ELF-1 (cell line): ENCODE results near the gene DDIT3.
"Not testable (repeated sequence)": the region's sequence is repeated elsewhere in the genome, so short reads cannot be mapped to it uniquely, and the experiment has no call there.

Source experiments
- DNase-seq: peaks from one replicate; pipeline ENCODE4 v3.0.0-alpha.2; 2016; ENCODE audit warnings: low read depth, low spot score

Gene DDIT3

GRCh38 chr12:57525615-57526383, 5.5 kb upstream of the DDIT3 start:
- DNase-seq: no peak

GRCh38 chr12:57524814-57525614, 4.7 kb upstream of the DDIT3 start:
- DNase-seq: no peak

GRCh38 chr12:57523706-57524614, 3.6 kb upstream of the DDIT3 start:
- no peak for DNase-seq

GRCh38 chr12:57522887-57523705, 2.8 kb upstream of the DDIT3 start:
- peak; percentile 50 for DNase-seq

- DNase-seq: peak; percentile 90
Observed at GRCh38 chr12:57522011-57522886, 1.9 kb upstream of the DDIT3 start, which contains the start of gene MBD6. Gene MBD6, plus strand, starts transcription at chr12:57522824. Its CDS starts 1,480 bp downstream, at chr12:57524304.

DNA sequence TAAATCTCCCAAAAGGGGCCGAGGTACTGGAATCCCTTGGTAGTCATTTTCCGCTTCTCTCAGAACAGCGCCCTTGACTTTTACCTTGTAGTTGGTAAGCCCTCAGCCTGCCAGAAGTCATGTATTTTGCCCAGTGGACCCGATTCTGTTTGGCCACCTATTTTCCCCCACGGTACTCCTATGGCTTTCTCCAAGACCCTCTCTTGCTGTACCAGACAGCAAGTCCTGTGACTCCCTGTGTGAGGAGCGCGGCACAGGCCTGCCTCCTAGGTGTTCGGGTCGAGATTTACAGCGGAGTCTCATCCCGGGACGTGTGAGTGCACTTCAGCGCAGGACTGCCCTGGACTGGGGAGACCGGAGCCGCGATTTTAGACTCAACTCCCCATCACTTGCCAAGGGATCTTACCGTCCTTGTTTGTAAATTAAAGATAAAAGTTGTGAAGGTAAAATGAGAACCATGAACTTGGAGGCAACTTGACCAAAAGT, 1.3 kb upstream of the DDIT3 start:
- peak; percentile 79 for DNase-seq

GRCh38 chr12:57519796-57520052, 590 bp downstream of the DDIT3 start:
- DNase-seq: peak; percentile 71

GRCh38 chr12:57518920-57519795, 1.2 kb downstream of the DDIT3 start:
- DNase-seq: peak; percentile 72

DNA sequence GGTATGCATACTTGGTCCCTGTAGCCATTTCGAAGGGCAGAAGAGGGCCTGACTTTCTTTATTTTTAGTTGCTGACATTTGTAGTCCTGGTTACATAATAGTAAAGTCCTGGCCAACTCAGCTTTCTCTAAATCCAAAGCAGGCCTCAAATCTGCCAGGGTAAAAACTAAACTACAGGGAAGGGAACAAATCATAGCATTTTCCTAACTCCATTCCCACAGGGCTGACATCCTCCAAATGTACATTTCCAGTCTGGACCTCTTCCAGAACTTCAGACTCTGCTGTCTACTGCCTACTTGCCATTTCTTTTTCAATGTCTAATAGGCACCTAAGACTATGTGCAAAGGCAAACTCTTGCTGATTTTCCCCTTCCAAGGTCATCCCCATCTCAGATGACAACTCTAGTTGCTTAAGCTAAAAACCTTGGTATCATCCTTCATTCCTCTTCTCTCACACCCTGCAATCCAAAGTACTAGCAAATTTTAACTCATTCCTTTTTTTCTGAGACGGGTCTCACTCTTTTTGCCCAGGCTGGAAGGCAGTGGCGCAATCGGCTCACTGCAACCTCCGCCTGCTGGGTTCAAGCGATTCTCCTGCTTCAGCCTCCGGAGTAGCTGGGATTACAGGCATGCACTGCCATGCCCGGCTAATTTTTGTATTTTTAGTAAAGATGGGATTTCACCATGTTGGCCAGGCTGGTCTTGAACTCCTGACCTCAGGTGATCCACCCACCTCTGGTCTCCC, 2.0 kb downstream of the DDIT3 start:
- DNase-seq: no peak

- not testable (repeated sequence) for DNase-seq
Observed at GRCh38 chr12:57517718-57518117, 2.6 kb downstream of the DDIT3 start.

DNA sequence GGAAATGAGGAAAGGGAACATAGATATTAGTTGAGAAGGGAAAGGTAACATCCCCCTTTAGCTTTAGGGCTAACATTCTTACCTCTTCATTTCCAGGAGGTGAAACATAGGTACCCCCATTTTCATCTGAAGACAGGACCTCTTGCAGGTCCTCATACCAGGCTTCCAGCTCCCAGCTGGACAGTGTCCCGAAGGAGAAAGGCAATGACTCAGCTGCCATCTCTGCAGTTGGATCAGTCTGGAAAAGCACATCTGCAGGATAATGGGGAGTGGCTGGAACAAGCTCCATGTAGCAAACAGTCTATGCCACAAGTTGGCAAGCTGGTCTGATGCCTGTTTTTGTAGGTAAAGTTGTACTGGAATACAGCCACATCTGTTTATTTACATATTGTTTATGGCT, 3.1 kb downstream of the DDIT3 start:
- DNase-seq: no peak

DNA sequence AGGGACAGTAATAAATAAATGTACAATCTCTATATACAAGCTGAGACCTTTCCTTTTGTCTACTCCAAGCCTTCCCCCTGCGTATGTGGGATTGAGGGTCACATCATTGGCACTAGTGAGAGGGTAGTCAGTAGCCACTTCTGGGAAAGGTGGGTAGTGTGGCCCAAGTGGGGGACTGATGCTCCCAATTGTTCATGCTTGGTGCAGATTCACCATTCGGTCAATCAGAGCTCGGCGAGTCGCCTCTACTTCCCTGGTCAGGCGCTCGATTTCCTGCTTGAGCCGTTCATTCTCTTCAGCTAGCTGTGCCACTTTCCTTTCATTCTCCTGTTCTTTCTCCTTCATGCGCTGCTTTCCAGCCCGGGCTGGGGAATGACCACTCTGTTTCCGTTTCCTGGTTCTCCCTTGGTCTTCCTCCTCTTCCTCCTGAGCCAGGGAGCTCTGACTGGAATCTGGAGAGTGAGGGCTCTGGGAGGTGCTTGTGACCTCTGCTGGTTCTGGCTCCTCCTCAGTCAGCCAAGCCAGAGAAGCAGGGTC, 3.6 kb downstream of the DDIT3 start:
- no peak for DNase-seq

GRCh38 chr12:57515934-57516541, 4.3 kb downstream of the DDIT3 start:
- no peak for DNase-seq

- DNase-seq: no peak
Observed at GRCh38 chr12:57515408-57515933, 4.8 kb downstream of the DDIT3 start.

DNA sequence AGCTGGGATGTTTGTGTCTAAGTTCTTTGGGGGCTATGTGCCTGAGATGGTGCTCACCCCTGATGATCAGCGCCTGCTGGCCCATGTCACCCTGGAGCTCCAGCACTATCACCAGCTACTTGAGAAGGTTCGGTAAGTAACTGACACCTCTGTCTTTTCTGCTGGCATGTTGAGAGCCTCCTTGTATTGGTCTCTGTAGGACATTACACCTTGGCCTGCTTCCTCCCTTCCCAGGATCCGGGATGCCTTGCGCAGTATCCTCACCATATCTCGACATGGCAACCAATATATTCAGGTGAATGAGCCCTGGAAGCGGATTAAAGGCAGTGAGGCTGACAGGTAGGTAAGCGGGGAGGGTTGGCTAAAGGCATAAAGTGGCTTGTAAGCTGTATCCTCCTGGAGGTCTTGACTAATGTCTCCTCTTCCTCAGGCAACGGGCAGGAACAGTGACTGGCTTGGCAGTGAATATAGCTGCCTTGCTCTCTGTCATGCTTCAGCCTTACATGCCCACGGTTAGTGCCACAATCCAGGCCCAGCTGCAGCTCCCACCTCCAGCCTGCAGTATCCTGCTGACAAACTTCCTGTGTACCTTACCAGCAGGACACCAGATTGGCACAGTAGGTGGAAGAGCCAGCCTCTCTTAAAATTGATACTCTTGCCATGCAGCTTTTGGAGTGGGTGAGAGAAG, 5.5 kb downstream of the DDIT3 start:
- DNase-seq: no peak

GRCh38 chr12:57514246-57514645, 6.1 kb downstream of the DDIT3 start:
- DNase-seq: not testable (repeated sequence)

GRCh38 chr12:57513677-57514076, 6.6 kb downstream of the DDIT3 start:
- not testable (repeated sequence) for DNase-seq
